MM.1S (cell line): ENCODE measurements around the gene UGT1A10.
"Not testable (repeated sequence)": the region's sequence is repeated elsewhere in the genome, so short reads cannot be mapped to it uniquely, and the experiment has no call there.

Experiments used
- CTCF ChIP-seq: fragments of 300-600 bp; sonication (generic); IDR thresholded peaks from 2 replicates; pipeline ENCODE4 v1.5.1; 2016; ENCODE audit warnings: antibody characterized with exemption, low read length, mixed read lengths
- EZH2 ChIP-seq: fragments of 300-600 bp; sonication (generic); optimal IDR thresholded peaks from 2 replicates; pipeline ENCODE3; 2017; ENCODE audit warnings: low read depth, mild to moderate bottlenecking, antibody characterized with exemption, low read length, mixed read lengths

DNA sequence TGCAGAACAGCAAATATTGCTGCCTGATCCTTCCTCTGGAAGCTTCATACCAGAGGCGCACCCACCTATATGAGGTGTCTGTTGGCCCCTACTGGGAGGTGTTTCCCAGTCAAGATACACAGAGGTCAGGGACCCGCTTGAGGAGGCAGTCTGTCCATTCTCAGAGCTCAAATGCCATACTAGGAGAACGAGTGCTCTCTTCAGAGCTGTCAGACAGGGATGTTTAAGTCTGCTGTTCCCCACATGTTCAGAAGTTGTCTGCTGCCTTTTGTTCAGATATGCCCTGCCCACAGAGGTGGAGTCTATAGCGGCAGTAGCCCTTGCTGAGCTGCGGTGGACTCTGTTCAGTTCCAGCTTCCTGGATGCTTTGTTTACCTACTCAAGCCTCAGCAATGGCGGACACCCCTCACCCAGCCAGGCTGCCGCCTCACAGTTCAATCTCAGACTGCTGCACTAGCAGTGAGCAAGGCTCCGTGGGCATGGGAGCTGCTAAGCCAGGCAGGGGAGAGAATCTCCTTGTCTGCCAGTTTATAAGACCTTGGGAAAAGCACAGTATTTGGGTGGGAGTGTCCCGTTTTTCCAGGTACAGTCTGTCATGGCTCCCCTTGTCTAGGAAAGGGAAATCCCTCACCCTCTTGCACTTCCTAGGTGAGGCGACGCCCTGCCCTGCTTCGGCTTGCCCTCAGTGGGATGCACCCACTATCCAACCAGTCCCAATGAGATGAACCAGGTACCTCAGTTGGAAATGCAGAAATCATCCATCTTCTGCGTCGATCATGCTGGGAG is 100.8 kb downstream of the UGT1A10 start:
- TF ChIP-seq CTCF, EZH2: not testable (repeated sequence)
